ENCODE measurements around the gene DENND5B.
A peak's percentile ranks its signal among the peaks of the same experiment; 100 is the strongest.
"Not testable (repeated sequence)": the region's sequence is repeated elsewhere in the genome, so short reads cannot be mapped to it uniquely, and the experiment has no call there.

DENND5B gene

DNA sequence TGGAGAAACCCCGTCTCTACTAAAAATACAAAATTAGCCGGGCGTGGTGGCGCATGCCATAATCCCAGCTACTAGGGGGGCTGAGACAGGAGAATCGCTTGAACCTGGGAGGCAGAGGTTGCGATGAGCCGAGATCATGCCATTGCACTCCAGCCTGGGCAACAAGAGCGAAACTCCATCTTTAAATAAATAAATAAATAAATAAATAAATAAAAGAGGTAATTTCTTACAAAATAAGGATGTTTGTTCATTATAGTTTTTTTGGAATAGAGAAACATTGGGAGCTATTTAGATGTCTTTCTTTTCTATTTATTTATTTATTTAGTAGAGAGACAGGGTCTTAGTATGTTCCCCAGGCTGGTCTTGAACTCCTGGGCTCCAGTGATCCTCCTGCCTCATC is 213.7 kb downstream of the DENND5B start:
- not testable (repeated sequence) for ATAC-seq, DNase-seq

GRCh38 chr12:31375422-31375821 is 215.5 kb downstream of the DENND5B start:
- not testable (repeated sequence) for DNase-seq, ATAC-seq

DNA sequence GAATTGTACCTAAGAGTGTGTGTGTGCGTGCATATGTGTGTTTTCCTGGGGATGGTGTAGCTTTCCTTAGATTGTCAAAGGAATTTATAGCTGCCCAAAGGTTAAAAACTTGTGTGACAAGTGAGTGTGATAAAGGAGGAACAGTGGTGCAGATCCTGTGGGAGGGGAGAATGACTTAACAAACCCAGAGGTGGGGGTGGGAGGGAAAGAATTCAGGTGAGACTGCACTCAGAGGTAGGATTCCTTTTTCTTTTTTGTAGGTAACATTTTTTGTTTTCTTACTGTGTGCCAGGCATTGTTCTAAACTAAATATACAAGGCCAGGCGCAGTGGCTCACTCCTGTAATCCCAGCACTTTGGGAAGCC is 219.7 kb downstream of the DENND5B start:
- ATAC-seq, result no peak
- no peak for DNase-seq

GRCh38 chr12:31370531-31371255 is 220.2 kb downstream of the DENND5B start:
- no peak for ATAC-seq
- DNase-seq, result no peak

GRCh38 chr12:31369712-31370521 is 221.0 kb downstream of the DENND5B start:
- ATAC-seq, result no peak
- no peak for DNase-seq

- DNase-seq (no peak), ATAC-seq (no peak)
Observed at GRCh38 chr12:31368666-31369361, 222.1 kb downstream of the DENND5B start.

- DNase-seq (no peak), ATAC-seq (no peak)
Observed at GRCh38 chr12:31366104-31366621, 224.8 kb downstream of the DENND5B start.

DNA sequence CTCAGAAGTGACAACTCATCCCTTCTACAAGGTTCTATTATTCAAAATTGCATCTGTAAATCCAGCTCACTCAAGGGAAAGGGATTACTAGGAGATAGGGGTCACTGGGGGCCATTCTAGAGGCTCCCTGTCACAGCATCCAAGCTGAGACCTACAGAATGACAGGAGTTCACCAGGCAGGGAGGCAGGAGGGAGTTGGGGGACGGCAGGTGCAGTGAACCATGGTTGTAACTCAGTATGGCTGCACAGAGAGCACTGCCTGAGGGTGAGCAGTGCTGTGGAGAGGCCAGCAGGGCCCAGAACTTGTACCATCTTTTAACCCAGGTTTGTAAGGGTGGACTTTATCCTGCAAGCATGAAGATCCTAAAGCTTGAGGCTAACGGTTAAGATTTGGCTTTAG is 227.1 kb downstream of the DENND5B start:
- DNase-seq, result no peak
- no peak for ATAC-seq

DNA sequence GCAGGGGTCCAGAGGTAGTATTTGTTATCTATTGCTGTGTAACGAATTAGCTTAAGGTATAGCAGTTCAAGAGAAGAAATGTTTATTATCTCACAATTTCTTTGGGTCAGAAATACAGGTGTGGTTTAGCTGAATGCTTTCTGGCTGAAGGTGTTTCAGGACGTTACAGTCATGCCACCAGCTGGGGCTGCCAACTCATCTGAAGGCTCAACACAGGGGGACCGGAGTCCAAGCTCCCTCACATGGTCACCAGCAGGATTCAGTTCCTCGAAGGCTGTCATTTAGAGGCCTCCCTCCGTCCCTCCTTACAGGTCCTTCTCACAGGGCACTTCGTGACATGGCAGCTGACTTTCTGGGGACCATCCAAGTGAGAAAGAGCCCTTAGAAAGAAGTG is 227.5 kb downstream of the DENND5B start:
- ATAC-seq (no peak), DNase-seq (no peak)

GRCh38 chr12:31362759-31363415 is 228.0 kb downstream of the DENND5B start:
- DNase-seq, result peak; percentile 39

DNA sequence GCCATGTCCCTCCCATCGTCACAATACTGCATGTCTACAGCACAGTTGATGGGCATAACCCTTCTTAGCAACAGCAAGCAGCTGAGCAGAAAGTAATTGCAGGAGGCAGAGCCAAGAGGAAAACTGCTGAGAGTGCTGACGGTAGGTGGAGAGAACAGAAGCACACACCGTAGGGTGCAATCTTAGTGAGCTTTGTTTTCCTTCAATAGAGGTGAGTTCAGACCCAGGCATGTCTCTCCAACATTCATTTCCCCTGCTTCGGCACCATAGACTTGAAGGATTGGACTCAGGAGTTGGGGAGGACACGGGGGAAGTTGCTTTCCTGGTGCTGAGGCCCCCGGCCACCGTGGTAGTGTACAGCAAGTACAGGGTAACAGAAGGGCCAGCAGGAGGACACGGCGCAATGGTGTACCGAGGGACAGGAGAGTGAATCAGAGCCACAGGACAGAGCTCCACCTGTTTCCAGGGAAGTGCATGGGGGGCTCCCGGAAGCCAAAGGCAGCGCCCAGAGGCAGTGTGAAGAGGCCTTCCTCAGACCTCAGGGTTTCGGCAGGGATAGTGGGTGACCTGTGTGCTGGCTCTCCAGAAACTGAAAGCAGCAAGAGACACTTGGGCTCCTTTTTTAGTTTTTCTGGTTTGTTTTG is 228.7 kb downstream of the DENND5B start:
- DNase-seq (peak; percentile 10), ATAC-seq (peak; percentile 9)

More at GRCh38 chr12:31362759-31363415, 228.0 kb downstream of the DENND5B start:
- ATAC-seq, result peak; percentile 75

- ATAC-seq, result no peak
Observed at GRCh38 chr12:31361730-31362114, 229.2 kb downstream of the DENND5B start.

GRCh38 chr12:31355747-31356107 is 235.2 kb downstream of the DENND5B start:
- no peak for ATAC-seq
- no peak for DNase-seq

More at GRCh38 chr12:31361730-31362114, 229.2 kb downstream of the DENND5B start:
- DNase-seq, result no peak

- DNase-seq, result no peak
- no peak for ATAC-seq
Observed at GRCh38 chr12:31353750-31354708, 236.9 kb downstream of the DENND5B start.

GRCh38 chr12:31346267-31346666 is 244.7 kb downstream of the DENND5B start:
- ATAC-seq, result no peak

DNA sequence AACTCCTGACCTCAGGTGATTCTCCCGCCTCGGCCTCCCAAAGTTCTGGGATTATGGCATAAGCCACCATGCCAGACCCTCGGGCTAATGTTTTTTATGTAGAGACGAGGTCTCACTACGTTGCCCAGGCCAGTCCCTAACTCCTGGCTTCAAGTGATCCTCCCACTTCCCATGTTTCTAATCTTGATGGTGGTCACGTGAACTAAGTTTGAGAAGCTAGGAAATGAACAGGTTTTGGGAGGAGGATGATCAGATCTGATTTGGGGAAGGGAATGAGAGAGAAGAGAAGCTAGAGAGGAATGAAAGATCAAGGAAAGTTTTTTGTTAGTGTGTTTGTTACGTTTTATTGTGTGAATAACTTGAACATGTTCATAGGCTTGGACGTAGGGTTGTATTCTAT is 247.8 kb downstream of the DENND5B start:
- DNase-seq (no peak), ATAC-seq (no peak)

More at GRCh38 chr12:31346267-31346666, 244.7 kb downstream of the DENND5B start:
- DNase-seq, result no peak

DNA sequence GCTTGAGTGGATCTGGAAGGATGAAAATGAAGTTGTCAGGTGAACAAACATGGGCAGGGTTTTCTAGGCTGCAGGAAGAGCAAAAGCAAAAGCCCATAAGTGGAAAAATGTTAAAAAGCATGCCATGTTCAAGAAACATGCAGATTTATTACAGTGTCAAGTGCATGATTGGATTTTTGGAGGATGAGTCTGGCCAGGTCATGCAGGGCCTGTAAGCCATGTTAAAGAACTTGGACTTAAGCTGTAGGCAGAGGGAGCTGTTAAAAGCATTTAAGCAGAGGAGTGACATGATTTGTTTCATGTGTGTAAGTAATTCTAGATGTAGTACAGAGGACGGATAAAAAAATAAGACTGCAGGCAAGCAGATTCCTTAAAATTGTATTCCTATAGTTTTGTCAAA is 248.7 kb downstream of the DENND5B start:
- no peak for ATAC-seq

DNA sequence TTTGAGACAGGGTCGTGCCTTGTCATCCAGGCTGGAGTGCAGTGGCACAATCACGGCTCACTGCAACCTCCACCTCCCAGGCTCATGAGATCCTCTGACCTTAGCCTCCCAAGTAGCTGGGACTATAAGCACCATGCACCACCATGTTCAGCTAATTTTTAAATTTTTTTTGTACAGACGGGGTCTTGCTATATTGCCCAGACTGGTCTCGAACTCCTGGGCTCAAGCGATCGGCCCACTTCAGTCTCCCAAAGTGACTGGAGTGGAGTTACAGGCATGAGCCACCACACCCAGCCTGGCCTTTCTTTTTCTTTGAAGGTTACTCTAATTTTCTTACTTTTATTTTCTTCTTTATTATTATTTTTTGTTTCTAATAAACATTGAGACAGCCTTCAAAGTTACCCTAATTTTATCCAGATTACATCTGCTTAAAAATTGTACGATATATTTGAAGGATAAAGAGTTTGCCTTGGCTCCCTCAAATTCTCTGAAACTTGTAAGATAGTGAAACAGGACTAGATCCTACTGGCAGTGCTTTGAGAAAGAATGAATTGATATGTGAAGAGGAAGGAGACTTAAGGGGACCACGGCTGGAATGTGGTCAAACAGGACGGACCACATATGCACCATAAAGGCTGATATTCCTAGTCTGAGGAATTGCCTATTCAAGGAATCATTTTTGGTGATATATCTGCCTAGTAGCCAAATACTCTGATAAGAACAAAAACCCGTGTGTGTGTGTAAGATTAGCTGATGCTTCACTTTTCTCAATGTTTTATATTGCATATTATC is 250.9 kb downstream of the DENND5B start:
- DNase-seq, result no peak
- ATAC-seq, result no peak

More for the DNA sequence above, 248.7 kb downstream of the DENND5B start:
- no peak for DNase-seq

DNA sequence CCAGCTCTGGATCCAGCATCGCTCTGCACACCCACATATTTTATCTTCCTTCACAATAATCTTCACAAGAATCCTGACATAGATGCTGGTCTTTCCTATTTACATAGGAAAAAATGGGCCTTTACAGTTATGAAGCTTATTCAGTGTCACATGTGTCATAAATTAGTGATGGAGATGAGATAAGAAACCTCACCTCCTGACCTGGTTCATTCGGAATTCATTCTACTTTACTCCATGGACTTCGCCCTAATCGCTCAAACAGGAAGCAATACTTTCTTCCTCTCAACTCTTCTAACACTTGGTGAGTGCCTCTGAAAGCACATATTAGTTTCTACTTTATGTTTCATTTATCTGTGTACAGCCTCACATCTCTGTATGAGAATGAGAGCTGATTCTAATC is 253.0 kb downstream of the DENND5B start:
- ATAC-seq (no peak), DNase-seq (no peak)
